Bronchial epithelial cell (primary cell): ENCODE results near the gene NRP1. TPM values are rescaled to one million over a fixed set of nuclear protein-coding genes. Genes with fewer than 3 reads are reported as not detected.

Source experiments
- DNase-seq: peaks from one replicate; pipeline ENCODE4 v3.0.0-alpha.2; 2010; ENCODE audit warnings: low read depth
- FAIRE-seq: peaks from 2 replicates; lab custom pipeline; 2011; peaks lifted over from hg19 to GRCh38; lab: Jason Lieb, UNC
- H3K27me3 ChIP-seq: 2 replicates; pipeline ENCODE4 v1.5.1; 2011; ENCODE audit warnings: low read length; ENCODE audit not compliant: control insufficient read depth, insufficient read depth
- H3K36me3 ChIP-seq: 2 replicates; pipeline ENCODE4 v1.5.1; 2011; ENCODE audit warnings: low read length; ENCODE audit not compliant: control insufficient read depth, insufficient read depth
- H3K4me3 ChIP-seq: 2 replicates; pipeline ENCODE4 v1.5.1; 2011; ENCODE audit warnings: mild to moderate bottlenecking, low read depth, low read length, control low read depth
- CTCF ChIP-seq: IDR thresholded peaks from 2 replicates; pipeline ENCODE4 v1.5.1; 2011; ENCODE audit warnings: mild to moderate bottlenecking, moderate library complexity, low read length, control low read depth, inconsistent platforms; ENCODE audit not compliant: insufficient read depth, severe bottlenecking
- total RNA-seq: library from RNA; depleted of rRNA; stranded (reverse); fragments of >200 nt; gene quantifications from 2 replicates; pipeline ENCODE4 v1.2.1, GENCODE V29; 2014

Gene NRP1
- total RNA-seq, 1 donor from 2014 or later, result 21.6 TPM

GRCh38 chr10:33249137-33249536 is 85.3 kb downstream of the NRP1 start:
- FAIRE-seq, result no peak
- Histone ChIP-seq H3K36me3 (peaks cover 2% of the 10 kb centered on the region), H3K4me3 (no peak overlapping the region), H3K27me3 (no peaks in the 10 kb centered on the region)
- DNase-seq, result no peak
- no peak for TF ChIP-seq CTCF

- TF ChIP-seq CTCF, result no peak
- Histone ChIP-seq H3K4me3 (no peak overlapping the region), H3K36me3 (peaks cover 2% of the 10 kb centered on the region), H3K27me3 (no peaks in the 10 kb centered on the region)
- DNase-seq (peak; percentile 96), FAIRE-seq (no peak)
Observed at GRCh38 chr10:33248638-33249037, 85.8 kb downstream of the NRP1 start.

- FAIRE-seq (no peak), DNase-seq (peak; percentile 94)
- Histone ChIP-seq H3K36me3 (peaks cover 2% of the 10 kb centered on the region), H3K4me3 (no peak overlapping the region), H3K27me3 (no peaks in the 10 kb centered on the region)
- TF ChIP-seq CTCF, result no peak
Observed at GRCh38 chr10:33247221-33247922, 87.1 kb downstream of the NRP1 start.

- DNase-seq (no peak), FAIRE-seq (no peak)
- Histone ChIP-seq H3K36me3 (peaks cover 2% of the 10 kb centered on the region), H3K4me3 (no peak overlapping the region), H3K27me3 (no peaks in the 10 kb centered on the region)
- no peak for TF ChIP-seq CTCF
Observed at GRCh38 chr10:33245343-33245742, 89.1 kb downstream of the NRP1 start.

GRCh38 chr10:33244354-33244967 is 90.0 kb downstream of the NRP1 start:
- no peaks in the 10 kb centered on the region for H3K36me3 ChIP-seq

More at GRCh38 chr10:33244354-33244967, 90.0 kb downstream of the NRP1 start:
- TF ChIP-seq CTCF, result no peak
- H3K4me3 ChIP-seq, result no peak overlapping the region
- H3K27me3 ChIP-seq, result no peaks in the 10 kb centered on the region
- DNase-seq (no peak), FAIRE-seq (no peak)
